Peyer's patch (tissue), 4 donors: ENCODE results near the gene ADAMTS18.
A peak's percentile ranks its signal among the peaks of the same experiment; 100 is the strongest.

Experiments used
- POLR2A ChIP-seq, 2 donors: fragments of 450-650 bp; IDR thresholded peaks; one replicate each; pipeline ENCODE4 v1.5.1; 2017; ENCODE audit warnings: antibody characterized with exemption in 2 of 2, mild to moderate bottlenecking in 2 of 2, moderate library complexity in 2 of 2
- TF ChIP-seq, protein P1 (sequence below), 6 experiments: fragments of 450-650 bp in 4 of 6; fragments of 200-600 bp in 2 of 6; sonication (generic) in 1 of 6; IDR thresholded peaks; one replicate each; pipeline ENCODE4 v1.5.1; 2017 to 2019; ENCODE audit warnings: antibody characterized with exemption in 6 of 6, mild to moderate bottlenecking in 3 of 6, moderate library complexity in 1 of 6

DNA sequence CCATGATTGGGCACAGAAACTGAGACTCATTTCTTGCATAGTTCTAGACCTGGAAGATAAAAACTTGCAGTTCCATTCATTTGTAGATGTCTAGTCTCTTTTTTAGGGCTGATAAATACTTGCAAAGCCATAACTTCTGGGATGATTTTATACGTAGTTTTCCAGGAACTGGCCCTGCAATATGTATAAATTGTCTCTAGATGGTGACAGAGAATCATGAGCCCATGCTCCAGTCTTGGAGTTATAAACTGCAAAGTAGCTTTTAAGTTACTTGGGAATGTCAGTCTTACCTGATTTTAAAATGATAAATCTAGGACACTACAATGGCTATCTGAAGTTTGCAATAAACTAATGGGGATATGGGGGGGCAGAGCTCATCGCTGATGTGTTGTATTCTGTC lies 3.0 kb upstream of the ADAMTS18 start:
- TF ChIP-seq, protein P1, sequence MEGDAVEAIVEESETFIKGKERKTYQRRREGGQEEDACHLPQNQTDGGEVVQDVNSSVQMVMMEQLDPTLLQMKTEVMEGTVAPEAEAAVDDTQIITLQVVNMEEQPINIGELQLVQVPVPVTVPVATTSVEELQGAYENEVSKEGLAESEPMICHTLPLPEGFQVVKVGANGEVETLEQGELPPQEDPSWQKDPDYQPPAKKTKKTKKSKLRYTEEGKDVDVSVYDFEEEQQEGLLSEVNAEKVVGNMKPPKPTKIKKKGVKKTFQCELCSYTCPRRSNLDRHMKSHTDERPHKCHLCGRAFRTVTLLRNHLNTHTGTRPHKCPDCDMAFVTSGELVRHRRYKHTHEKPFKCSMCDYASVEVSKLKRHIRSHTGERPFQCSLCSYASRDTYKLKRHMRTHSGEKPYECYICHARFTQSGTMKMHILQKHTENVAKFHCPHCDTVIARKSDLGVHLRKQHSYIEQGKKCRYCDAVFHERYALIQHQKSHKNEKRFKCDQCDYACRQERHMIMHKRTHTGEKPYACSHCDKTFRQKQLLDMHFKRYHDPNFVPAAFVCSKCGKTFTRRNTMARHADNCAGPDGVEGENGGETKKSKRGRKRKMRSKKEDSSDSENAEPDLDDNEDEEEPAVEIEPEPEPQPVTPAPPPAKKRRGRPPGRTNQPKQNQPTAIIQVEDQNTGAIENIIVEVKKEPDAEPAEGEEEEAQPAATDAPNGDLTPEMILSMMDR (IDR thresholded peaks at IDR 0.05), result peak in 2 of 6 experiments; percentile 17 to 21
- TF ChIP-seq POLR2A (IDR thresholded peaks at IDR 0.05), result no peak
